Naive B cell (primary cell): ENCODE measurements around the gene AMMECR1. TPM values are rescaled to one million over a fixed set of nuclear protein-coding genes. Genes with fewer than 3 reads are reported as not detected.

Experiments
- ATAC-seq, 2 donors: fragments of 150-1000 bp; cut with Tn5 transposase; 2 replicates each; pipeline ENCODE4 v1.10.0; 2021; ENCODE audit warnings: low read depth in 2 of 2, mild to moderate bottlenecking in 2 of 2, moderate library complexity in 2 of 2
- DNase-seq: peaks from one replicate; pipeline ENCODE4 v3.0.0; 2022
- H3K27ac Mint-ChIP-seq, 6 donors: one replicate each; pipeline ENCODE4 v1.8.0; 2020 to 2022; ENCODE audit warnings: mild to moderate bottlenecking in 6 of 6, mixed read lengths in 6 of 6, moderate library complexity in 5 of 6, inconsistent platforms in 2 of 6
- H3K27me3 Mint-ChIP-seq, 3 donors: one replicate each; pipeline ENCODE4 v1.8.0; 2021 to 2022; ENCODE audit warnings: mixed read lengths in 3 of 3, mild to moderate bottlenecking in 1 of 3
- H3K36me3 Mint-ChIP-seq, 2 donors: one replicate each; pipeline ENCODE4 v1.8.0; 2020 to 2022; ENCODE audit warnings: mixed read lengths in 2 of 2, inconsistent platforms in 1 of 2, mild to moderate bottlenecking in 1 of 2
- H3K4me1 Mint-ChIP-seq, 3 donors: one replicate each; pipeline ENCODE4 v1.8.0; 2020 to 2022; ENCODE audit warnings: mixed read lengths in 3 of 3, inconsistent platforms in 1 of 3, mild to moderate bottlenecking in 1 of 3, moderate library complexity in 1 of 3
- H3K4me3 Mint-ChIP-seq, 8 donors: one replicate each; pipeline ENCODE4 v1.8.0; 2020 to 2022; ENCODE audit warnings: mild to moderate bottlenecking in 8 of 8, mixed read lengths in 8 of 8, moderate library complexity in 8 of 8, inconsistent platforms in 2 of 8
- H3K9me3 Mint-ChIP-seq, 7 donors: one replicate each; pipeline ENCODE4 v1.8.0; 2020 to 2022; ENCODE audit warnings: mixed read lengths in 7 of 7, mild to moderate bottlenecking in 5 of 7, inconsistent platforms in 2 of 7, moderate library complexity in 1 of 7
- polyA plus RNA-seq, 6 donors: library from polyadenylated mRNA; unstranded; fragments of 300-500 nt; fragmentation: Illumina TruSeq; gene quantifications; one replicate each; pipeline ENCODE4 v1.2.3, GENCODE V29; 2021; ENCODE audit warnings: low read depth in 6 of 6

The AMMECR1 gene
- polyA plus RNA-seq, 6 donors from 2014 or later = 4.4 to 11.4 (median 8.2) TPM

DNA sequence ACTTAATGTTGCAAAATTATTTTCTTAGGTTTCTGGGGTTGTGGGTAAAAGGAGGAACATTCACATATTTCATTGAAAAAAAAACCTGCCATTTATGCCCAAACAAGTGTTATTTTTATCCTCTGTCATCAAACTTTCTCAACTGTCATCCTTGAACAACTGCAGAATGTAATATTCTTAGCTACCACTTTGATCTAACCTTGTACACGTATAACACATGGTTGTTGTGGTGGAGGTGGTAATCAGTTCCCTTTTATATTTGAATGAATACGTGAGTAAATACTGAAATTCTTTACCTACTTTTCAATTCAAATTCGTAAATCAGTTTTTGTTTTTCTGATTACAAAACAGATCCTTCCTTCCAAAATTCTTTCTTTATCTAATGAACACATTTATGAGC lies 3.8 kb upstream of the AMMECR1 start:
- H3K36me3 Mint-ChIP-seq = no peaks in the 10 kb centered on the region
- peak; percentile 39 for DNase-seq

GRCh38 chrX:110321081-110321480 lies 3.2 kb upstream of the AMMECR1 start:
- peaks cover 0 to 3% (median 0%) of the 10 kb centered on the region in 7 donors for H3K9me3 Mint-ChIP-seq
- DNase-seq (no peak), ATAC-seq (no peak)
- H3K27ac Mint-ChIP-seq = no peak overlapping the region
- no peaks in the 10 kb centered on the region for H3K27me3 Mint-ChIP-seq
- no peak overlapping the region for H3K4me3 Mint-ChIP-seq
- H3K36me3 Mint-ChIP-seq = no peaks in the 10 kb centered on the region
- peaks cover 0 to 17% (median 5%) of the 10 kb centered on the region in 3 donors for H3K4me1 Mint-ChIP-seq

More for the DNA sequence above, 3.8 kb upstream of the AMMECR1 start:
- Mint-ChIP-seq H3K27ac (peak overlapping the region in 3 of 6 donors; percentile 22 to 76 (median 54)), H3K27me3 (no peaks in the 10 kb centered on the region), H3K9me3 (peaks cover 0 to 3% (median 0%) of the 10 kb centered on the region in 7 donors), H3K4me3 (peak overlapping the region in 1 of 8 donors; percentile 34), H3K4me1 (peaks cover 0 to 17% (median 5%) of the 10 kb centered on the region in 3 donors)
- peak; percentile 18 to 22 for ATAC-seq

- peak overlapping the region in 1 of 8 donors; percentile 24 for H3K4me3 Mint-ChIP-seq
- ATAC-seq (no peak), DNase-seq (no peak)
- peaks cover 0 to 22% (median 5%) of the 10 kb centered on the region in 3 donors for H3K4me1 Mint-ChIP-seq
- peak overlapping the region in 1 of 6 donors; percentile 12 for H3K27ac Mint-ChIP-seq
- H3K9me3 Mint-ChIP-seq = peaks cover 0 to 3% (median 0%) of the 10 kb centered on the region in 7 donors
- H3K36me3 Mint-ChIP-seq = no peaks in the 10 kb centered on the region
- H3K27me3 Mint-ChIP-seq = no peaks in the 10 kb centered on the region
These were observed 2.6 kb upstream of the AMMECR1 start for GRCh38 chrX:110320381-110320987.

- ATAC-seq (no peak), DNase-seq (no peak)
- Mint-ChIP-seq H3K4me3 (peak overlapping the region; percentile 83 to 98 (median 94)), H3K27ac (peak overlapping the region; percentile 92 to 99 (median 98)), H3K9me3 (peaks cover 0 to 3% (median 0%) of the 10 kb centered on the region in 7 donors), H3K4me1 (peaks cover 0 to 23% (median 5%) of the 10 kb centered on the region in 3 donors), H3K27me3 (no peaks in the 10 kb centered on the region), H3K36me3 (no peaks in the 10 kb centered on the region)
These were observed 731 bp upstream of the AMMECR1 start for GRCh38 chrX:110318664-110318968.

DNA sequence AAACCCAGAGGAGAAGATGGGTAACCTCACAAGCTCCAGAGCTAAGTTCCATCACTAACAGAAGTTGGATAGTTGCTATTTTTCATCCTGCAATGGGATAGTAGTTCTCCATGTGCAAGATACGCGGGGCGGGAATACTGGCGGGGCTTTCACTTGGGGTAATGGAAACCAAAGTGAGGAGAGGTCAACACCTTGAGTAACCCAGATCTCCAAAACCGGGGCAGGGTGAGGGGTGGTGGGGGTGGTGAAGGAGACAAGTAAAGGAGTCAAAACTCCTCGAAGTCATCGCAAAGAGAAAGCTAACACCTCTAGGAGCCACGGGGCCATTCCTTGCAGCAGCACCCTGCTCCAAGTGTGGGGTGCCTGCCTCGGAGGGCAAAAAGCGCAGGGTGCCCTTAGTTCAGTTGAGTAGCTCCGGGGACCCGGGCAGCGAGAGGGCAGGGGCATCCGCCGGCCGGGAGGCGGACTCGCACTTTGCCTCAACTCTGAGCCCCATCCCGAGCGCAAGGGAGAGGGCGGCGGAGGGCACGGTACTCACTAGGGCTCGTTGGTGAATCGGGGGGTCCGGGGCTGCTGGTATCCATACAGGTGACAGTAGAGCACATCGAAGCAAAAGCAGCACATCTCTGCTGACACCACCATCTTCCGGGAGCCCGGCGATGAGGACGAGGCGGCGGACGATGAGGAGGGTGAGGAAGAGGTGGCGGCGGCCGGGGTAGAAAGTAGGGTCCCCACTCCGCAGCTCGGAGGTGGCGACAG lies 645 bp downstream of the AMMECR1 start:
- ATAC-seq (peak; percentile 11 to 14), DNase-seq (no peak)
- Mint-ChIP-seq H3K27ac (peak overlapping the region; percentile 54 to 94 (median 90)), H3K9me3 (peaks cover 0 to 3% (median 0%) of the 10 kb centered on the region in 7 donors), H3K27me3 (no peaks in the 10 kb centered on the region), H3K4me3 (peak overlapping the region; percentile 83 to 97 (median 93)), H3K4me1 (peaks cover 0 to 23% (median 5%) of the 10 kb centered on the region in 3 donors), H3K36me3 (no peaks in the 10 kb centered on the region)

- Mint-ChIP-seq H3K36me3 (no peaks in the 10 kb centered on the region), H3K27me3 (no peaks in the 10 kb centered on the region), H3K4me3 (peak overlapping the region; percentile 83 to 97 (median 93)), H3K27ac (peak overlapping the region; percentile 7 to 94 (median 79)), H3K9me3 (peaks cover 0 to 3% (median 0%) of the 10 kb centered on the region in 7 donors), H3K4me1 (peaks cover 3 to 22% (median 4%) of the 10 kb centered on the region in 3 donors)
- no peak for DNase-seq
- no peak for ATAC-seq
These were observed 1.4 kb downstream of the AMMECR1 start for GRCh38 chrX:110316351-110317060.

GRCh38 chrX:110315551-110315950 lies 2.3 kb downstream of the AMMECR1 start:
- Mint-ChIP-seq H3K36me3 (no peaks in the 10 kb centered on the region), H3K9me3 (peaks cover 0 to 3% (median 0%) of the 10 kb centered on the region in 7 donors), H3K27me3 (no peaks in the 10 kb centered on the region), H3K4me1 (peaks cover 10 to 29% (median 13%) of the 10 kb centered on the region in 3 donors), H3K4me3 (peak overlapping the region in 6 of 8 donors; percentile 0 to 94 (median 72)), H3K27ac (no peak overlapping the region)
- DNase-seq = no peak
- ATAC-seq = no peak

GRCh38 chrX:110311437-110312230 lies 6.3 kb downstream of the AMMECR1 start:
- no peaks in the 10 kb centered on the region for H3K27me3 Mint-ChIP-seq
- H3K9me3 Mint-ChIP-seq = no peaks in the 10 kb centered on the region
- H3K36me3 Mint-ChIP-seq = no peaks in the 10 kb centered on the region
- no peak overlapping the region for H3K27ac Mint-ChIP-seq
- ATAC-seq = no peak
- H3K4me1 Mint-ChIP-seq = peaks cover 15 to 28% (median 26%) of the 10 kb centered on the region in 3 donors
- peak overlapping the region in 1 of 8 donors; percentile 10 for H3K4me3 Mint-ChIP-seq
- DNase-seq = no peak

- peak; percentile 74 to 87 for ATAC-seq
These were observed 7.0 kb downstream of the AMMECR1 start for GRCh38 chrX:110310896-110311295.

DNA sequence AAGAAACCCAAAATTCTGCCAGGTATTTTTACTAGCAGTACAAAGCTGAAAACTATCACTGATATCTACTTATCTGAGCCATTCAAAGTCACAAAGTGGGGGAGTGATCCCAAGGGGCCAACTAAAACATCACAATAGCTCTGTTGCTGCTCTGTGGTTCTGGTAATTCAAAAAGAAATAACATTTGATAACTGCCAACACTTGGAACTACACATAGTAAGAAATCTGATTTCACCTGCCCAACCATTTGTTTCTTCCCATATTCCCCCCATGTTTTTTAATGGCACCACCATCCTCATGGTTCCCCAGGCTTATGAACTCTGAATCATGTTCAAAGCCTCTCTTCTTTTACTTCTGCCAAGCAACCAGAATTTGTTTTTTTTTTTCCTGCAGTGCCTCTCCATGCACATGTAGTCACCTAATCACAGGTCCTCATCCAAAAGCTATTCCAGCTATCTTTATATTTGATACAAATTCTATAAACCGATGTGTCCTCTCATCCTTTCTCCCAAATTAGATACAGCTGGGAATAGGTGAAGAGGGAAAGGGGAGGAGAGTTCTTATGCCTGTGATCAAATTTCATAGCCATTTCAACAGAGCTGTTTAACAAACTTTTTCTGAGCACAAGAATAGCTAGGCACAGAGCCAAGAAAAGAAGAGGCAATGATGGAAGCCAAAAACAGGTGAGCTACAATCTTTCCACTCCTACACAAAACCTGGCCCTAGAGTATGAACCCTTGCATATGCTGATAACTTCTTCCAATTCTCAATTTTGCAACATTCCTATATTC lies 7.7 kb downstream of the AMMECR1 start:
- H3K4me3 Mint-ChIP-seq = peak overlapping the region in 1 of 8 donors; percentile 54
- peak overlapping the region in 2 of 6 donors; percentile 40 to 64 for H3K27ac Mint-ChIP-seq
- H3K9me3 Mint-ChIP-seq = no peaks in the 10 kb centered on the region
- peaks cover 15 to 26% (median 24%) of the 10 kb centered on the region in 3 donors for H3K4me1 Mint-ChIP-seq
- H3K27me3 Mint-ChIP-seq = no peaks in the 10 kb centered on the region
- no peak for ATAC-seq
- no peak for DNase-seq
- no peaks in the 10 kb centered on the region for H3K36me3 Mint-ChIP-seq

More at GRCh38 chrX:110310896-110311295, 7.0 kb downstream of the AMMECR1 start:
- H3K27ac Mint-ChIP-seq = peak overlapping the region in 2 of 6 donors; percentile 40 to 64
- H3K27me3 Mint-ChIP-seq = no peaks in the 10 kb centered on the region
- H3K9me3 Mint-ChIP-seq = no peaks in the 10 kb centered on the region
- DNase-seq = no peak
- peaks cover 15 to 28% (median 26%) of the 10 kb centered on the region in 3 donors for H3K4me1 Mint-ChIP-seq
- H3K4me3 Mint-ChIP-seq = peak overlapping the region in 3 of 8 donors; percentile 10 to 54 (median 41)
- H3K36me3 Mint-ChIP-seq = no peaks in the 10 kb centered on the region

DNA sequence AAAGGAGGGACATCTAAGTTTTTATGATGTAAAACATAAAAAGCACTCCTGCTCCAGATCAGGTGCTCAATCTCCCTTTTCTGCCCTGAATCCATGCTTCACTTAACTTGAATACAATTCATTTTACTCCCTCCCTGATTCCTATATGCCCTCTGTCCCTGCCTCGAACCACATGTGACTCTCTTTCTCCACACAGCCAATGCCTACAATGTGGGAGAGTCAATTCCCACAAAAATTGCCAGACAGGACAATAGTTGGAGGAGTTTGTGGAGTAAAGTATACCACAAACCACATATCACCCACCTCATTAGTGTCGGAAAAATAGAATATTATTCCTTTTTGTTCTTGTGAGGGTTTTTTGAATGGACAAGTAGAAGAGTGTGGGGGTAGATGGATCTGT lies 9.7 kb downstream of the AMMECR1 start:
- peaks cover 15 to 26% (median 24%) of the 10 kb centered on the region in 3 donors for H3K4me1 Mint-ChIP-seq
- H3K9me3 Mint-ChIP-seq = no peaks in the 10 kb centered on the region
- ATAC-seq (no peak), DNase-seq (no peak)
- H3K36me3 Mint-ChIP-seq = no peaks in the 10 kb centered on the region
- H3K4me3 Mint-ChIP-seq = no peak overlapping the region
- no peak overlapping the region for H3K27ac Mint-ChIP-seq
- no peaks in the 10 kb centered on the region for H3K27me3 Mint-ChIP-seq

DNA sequence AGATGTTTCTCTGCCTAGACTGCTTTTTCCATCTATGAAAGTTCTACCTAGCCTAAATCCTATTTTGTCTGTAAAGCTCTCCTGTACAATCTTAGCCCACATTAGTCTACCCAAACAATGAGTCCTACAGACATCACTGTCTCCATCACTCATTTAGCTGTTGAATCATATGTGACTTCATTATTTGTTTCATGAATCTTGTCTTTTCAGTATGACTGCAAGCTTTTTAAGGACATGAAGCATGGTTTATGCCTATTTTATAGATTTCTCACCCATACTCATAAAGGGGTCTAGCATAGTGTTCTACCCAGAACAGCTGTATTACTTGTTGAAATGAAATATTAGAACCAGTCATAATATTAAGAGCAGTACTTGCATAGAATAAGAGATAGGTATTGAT lies 13.0 kb downstream of the AMMECR1 start:
- ATAC-seq (no peak), DNase-seq (no peak)
- H3K9me3 Mint-ChIP-seq = no peaks in the 10 kb centered on the region
- H3K36me3 Mint-ChIP-seq = no peaks in the 10 kb centered on the region
- H3K27me3 Mint-ChIP-seq = no peaks in the 10 kb centered on the region
- no peak overlapping the region for H3K27ac Mint-ChIP-seq
- H3K4me3 Mint-ChIP-seq = no peak overlapping the region
- H3K4me1 Mint-ChIP-seq = peaks cover 0 to 6% (median 4%) of the 10 kb centered on the region in 3 donors
